ENCODE measurements around the gene SPOCK1. TPM values are rescaled to one million over a fixed set of nuclear protein-coding genes. Genes with fewer than 3 reads are reported as not detected.

The SPOCK1 gene
- total RNA-seq, 1 experiment from 2014 or later, result 10.9 TPM

GRCh38 chr5:137182576-137182975 is 316.6 kb downstream of the SPOCK1 start:
- Histone ChIP-seq H3K4ac (ENCODE audit: low read depth, low read length) (no peak overlapping the region), H3K4me1 (ENCODE audit: insufficient read depth, low read length) (no peaks in the 10 kb centered on the region), H4K8ac (replicated peaks; ENCODE audit: insufficient read length, low read depth, low read length) (no peak overlapping the region), H3K27ac (ENCODE audit: insufficient read length, low read depth, low read length) (no peak overlapping the region), H4K91ac (ENCODE audit: insufficient read length, low read depth, low read length) (no peak overlapping the region), H3K14ac (ENCODE audit: insufficient read depth, low read length) (no peak overlapping the region), H3T11ph (ENCODE audit: low read length) (no peak overlapping the region), H3K27me3 (ENCODE audit: insufficient read depth, low read length) (no peaks in the 10 kb centered on the region), H4K5ac (ENCODE audit: insufficient read length, low read depth, low read length) (no peak overlapping the region), H2BK20ac (ENCODE audit: low read depth, low read length, poor library complexity, severe bottlenecking) (no peak overlapping the region), H3K18ac (ENCODE audit: insufficient read length, low read depth, low read length) (no peak overlapping the region), H3K23me2 (ENCODE audit: insufficient read length, low read depth, low read length, poor library complexity, severe bottlenecking) (no peaks in the 10 kb centered on the region), H3K9ac (ENCODE audit: extremely low read depth, insufficient read length, low read length) (no peak overlapping the region), H3K79me2 (ENCODE audit: insufficient read depth, low read length) (no peaks in the 10 kb centered on the region), H2BK5ac (ENCODE audit: insufficient read length, low read length) (no peak overlapping the region), H2AFZ (ENCODE audit: low read length) (no peak overlapping the region), H3K56ac (ENCODE audit: insufficient read length, low read depth, low read length) (no peak overlapping the region), H3K4me2 (ENCODE audit: insufficient read depth, insufficient read length, low read length) (no peak overlapping the region), H3K23ac (ENCODE audit: insufficient read length, low read depth, low read length) (no peak overlapping the region), H3K9me3 (ENCODE audit: control insufficient read depth, low read depth, low read length) (no peaks in the 10 kb centered on the region), H3K79me1 (ENCODE audit: insufficient read depth, low read depth, low read length, poor library complexity, severe bottlenecking) (no peaks in the 10 kb centered on the region), H2BK12ac (ENCODE audit: insufficient read length, low read depth, low read length) (no peak overlapping the region), H4K20me1 (ENCODE audit: control insufficient read depth, insufficient read depth, insufficient read length) (no peaks in the 10 kb centered on the region), H2BK120ac (ENCODE audit: low read depth, low read length, poor library complexity, severe bottlenecking) (no peak overlapping the region), H2BK15ac (ENCODE audit: low read depth, low read length) (no peak overlapping the region), H2AK5ac (ENCODE audit: insufficient read length, low read length) (no peak overlapping the region)
- H3K4me3 Mint-ChIP-seq, result no peak overlapping the region
- H3K36me3 Mint-ChIP-seq (ENCODE audit: insufficient read depth in 1 of 3, low read depth in 3 of 3), result no peaks in the 10 kb centered on the region; a peak in 1 of 7 replicates
- peaks cover 17 to 34% of the 10 kb centered on the region in 2 experiments for H3K4me1 Mint-ChIP-seq
- H3K27ac Mint-ChIP-seq, result peak overlapping the region in 1 of 3 experiments; percentile 78; a peak in 1 of 7 replicates
- DNase-seq, result no peak
- no CpG with 5 or more reads among the region's 3 CpGs for WGBS (ENCODE audit: extremely low coverage, insufficient read length, low lambda C conversion rate)
- peaks cover 2% of the 10 kb centered on the region; the same call in 1 of the 2 replicates for H3K27me3 Mint-ChIP-seq (ENCODE audit: low read depth)
- no peaks in the 10 kb centered on the region; a peak in 1 of 5 replicates for H3K9me3 Mint-ChIP-seq
- TF ChIP-seq, protein P1, sequence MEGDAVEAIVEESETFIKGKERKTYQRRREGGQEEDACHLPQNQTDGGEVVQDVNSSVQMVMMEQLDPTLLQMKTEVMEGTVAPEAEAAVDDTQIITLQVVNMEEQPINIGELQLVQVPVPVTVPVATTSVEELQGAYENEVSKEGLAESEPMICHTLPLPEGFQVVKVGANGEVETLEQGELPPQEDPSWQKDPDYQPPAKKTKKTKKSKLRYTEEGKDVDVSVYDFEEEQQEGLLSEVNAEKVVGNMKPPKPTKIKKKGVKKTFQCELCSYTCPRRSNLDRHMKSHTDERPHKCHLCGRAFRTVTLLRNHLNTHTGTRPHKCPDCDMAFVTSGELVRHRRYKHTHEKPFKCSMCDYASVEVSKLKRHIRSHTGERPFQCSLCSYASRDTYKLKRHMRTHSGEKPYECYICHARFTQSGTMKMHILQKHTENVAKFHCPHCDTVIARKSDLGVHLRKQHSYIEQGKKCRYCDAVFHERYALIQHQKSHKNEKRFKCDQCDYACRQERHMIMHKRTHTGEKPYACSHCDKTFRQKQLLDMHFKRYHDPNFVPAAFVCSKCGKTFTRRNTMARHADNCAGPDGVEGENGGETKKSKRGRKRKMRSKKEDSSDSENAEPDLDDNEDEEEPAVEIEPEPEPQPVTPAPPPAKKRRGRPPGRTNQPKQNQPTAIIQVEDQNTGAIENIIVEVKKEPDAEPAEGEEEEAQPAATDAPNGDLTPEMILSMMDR (conservative IDR thresholded peaks at IDR 0.05), result no peak

Measured in H9 (cell line).